ENCODE data around the gene HRNR.

Gene HRNR

DNA sequence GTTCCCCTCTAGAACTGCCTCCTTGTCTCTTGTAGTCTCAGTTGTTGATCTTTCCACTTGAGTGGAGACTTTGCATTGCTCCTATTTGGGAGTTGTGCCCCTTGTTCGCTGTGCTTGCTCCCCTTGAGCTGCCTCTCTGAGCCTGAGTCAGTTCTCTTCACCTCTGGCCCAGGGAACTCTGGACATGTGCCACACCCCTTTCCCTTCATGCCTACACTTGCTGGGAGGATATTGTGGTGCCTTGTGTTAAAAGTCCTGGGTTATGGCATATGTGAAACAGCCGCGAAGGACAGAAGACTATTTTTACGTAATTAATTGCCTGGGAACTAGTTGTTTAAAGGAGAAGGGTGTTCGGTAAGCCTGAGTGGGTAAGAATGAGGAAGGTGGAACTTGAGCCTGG is 32.7 kb downstream of the HRNR start:
- no peak for TF ChIP-seq EZH2phosphoT487 (IDR thresholded peaks at IDR 0.05; ENCODE audit: borderline replicate concordance)
- TF ChIP-seq, protein P1, sequence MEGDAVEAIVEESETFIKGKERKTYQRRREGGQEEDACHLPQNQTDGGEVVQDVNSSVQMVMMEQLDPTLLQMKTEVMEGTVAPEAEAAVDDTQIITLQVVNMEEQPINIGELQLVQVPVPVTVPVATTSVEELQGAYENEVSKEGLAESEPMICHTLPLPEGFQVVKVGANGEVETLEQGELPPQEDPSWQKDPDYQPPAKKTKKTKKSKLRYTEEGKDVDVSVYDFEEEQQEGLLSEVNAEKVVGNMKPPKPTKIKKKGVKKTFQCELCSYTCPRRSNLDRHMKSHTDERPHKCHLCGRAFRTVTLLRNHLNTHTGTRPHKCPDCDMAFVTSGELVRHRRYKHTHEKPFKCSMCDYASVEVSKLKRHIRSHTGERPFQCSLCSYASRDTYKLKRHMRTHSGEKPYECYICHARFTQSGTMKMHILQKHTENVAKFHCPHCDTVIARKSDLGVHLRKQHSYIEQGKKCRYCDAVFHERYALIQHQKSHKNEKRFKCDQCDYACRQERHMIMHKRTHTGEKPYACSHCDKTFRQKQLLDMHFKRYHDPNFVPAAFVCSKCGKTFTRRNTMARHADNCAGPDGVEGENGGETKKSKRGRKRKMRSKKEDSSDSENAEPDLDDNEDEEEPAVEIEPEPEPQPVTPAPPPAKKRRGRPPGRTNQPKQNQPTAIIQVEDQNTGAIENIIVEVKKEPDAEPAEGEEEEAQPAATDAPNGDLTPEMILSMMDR (conservative IDR thresholded peaks at IDR 0.05; ENCODE audit: low read length): no peak
- no peak overlapping the region for H3K4me3 ChIP-seq (ENCODE audit: low read length, poor library complexity, severe bottlenecking)

DNA sequence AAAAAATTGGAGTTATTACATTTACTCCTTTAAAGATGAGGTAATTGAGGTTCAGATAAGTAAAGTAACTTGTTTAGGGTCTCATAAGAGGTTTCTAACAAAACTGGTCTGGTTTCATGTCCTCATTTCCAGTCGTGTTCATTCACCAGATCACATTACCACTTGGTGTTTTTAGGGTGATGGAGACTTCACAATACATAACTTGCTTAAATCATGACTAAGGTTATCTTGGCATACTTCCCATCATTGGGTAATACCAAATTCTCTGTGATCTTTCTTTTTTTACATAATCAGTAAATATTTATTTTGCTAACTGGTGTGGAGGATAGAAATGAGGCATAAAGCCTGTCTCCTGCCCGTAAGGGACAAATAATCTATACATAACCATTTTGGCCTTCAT is 33.4 kb downstream of the HRNR start:
- Histone ChIP-seq H3K4me2 (ENCODE audit: low read depth, low read length, poor library complexity, severe bottlenecking) (no peak overlapping the region), H3K9me2 (replicated peaks; ENCODE audit: low read depth, low read length) (no peaks in the 10 kb centered on the region), H3K36me3 (ENCODE audit: insufficient read depth, low read length) (no peaks in the 10 kb centered on the region), H3K27me3 (ENCODE audit: insufficient read depth, low read length, poor library complexity, severe bottlenecking) (no peaks in the 10 kb centered on the region), H3K4me3 (ENCODE audit: low read length, poor library complexity, severe bottlenecking) (no peak overlapping the region), H3K79me2 (ENCODE audit: insufficient read depth, low read length) (no peaks in the 10 kb centered on the region), H3K9me3 (ENCODE audit: insufficient read depth, low read depth, low read length) (no peaks in the 10 kb centered on the region), H2AFZ (ENCODE audit: low read length) (no peak overlapping the region), H3F3A (ENCODE audit: low read depth) (no peaks in the 10 kb centered on the region), H3K4me1 (ENCODE audit: insufficient read depth, low read length, poor library complexity, severe bottlenecking) (no peaks in the 10 kb centered on the region), H3K9ac (ENCODE audit: low read depth, low read length, poor library complexity, severe bottlenecking) (no peak overlapping the region), H4K20me1 (ENCODE audit: insufficient read depth, low read length, poor library complexity, severe bottlenecking) (no peaks in the 10 kb centered on the region)
- no peak for TF ChIP-seq EZH2phosphoT487 (IDR thresholded peaks at IDR 0.05; ENCODE audit: borderline replicate concordance)
- TF ChIP-seq, protein P1 (conservative IDR thresholded peaks at IDR 0.05; ENCODE audit: low read length): no peak

More for the DNA sequence above, 32.7 kb downstream of the HRNR start:
- H3K27me3 ChIP-seq (ENCODE audit: insufficient read depth, low read length, poor library complexity, severe bottlenecking): no peaks in the 10 kb centered on the region
- H3K4me2 ChIP-seq (ENCODE audit: low read depth, low read length, poor library complexity, severe bottlenecking): no peak overlapping the region
- H3K9me3 ChIP-seq (ENCODE audit: insufficient read depth, low read depth, low read length): no peaks in the 10 kb centered on the region
- H2AFZ ChIP-seq (ENCODE audit: low read length): no peak overlapping the region
- H3K4me1 ChIP-seq (ENCODE audit: insufficient read depth, low read length, poor library complexity, severe bottlenecking): no peaks in the 10 kb centered on the region
- H3K79me2 ChIP-seq (ENCODE audit: insufficient read depth, low read length): no peaks in the 10 kb centered on the region
- no peaks in the 10 kb centered on the region for H3F3A ChIP-seq (ENCODE audit: low read depth)
- H3K9me2 ChIP-seq (replicated peaks; ENCODE audit: low read depth, low read length): no peaks in the 10 kb centered on the region
- no peak overlapping the region for H3K9ac ChIP-seq (ENCODE audit: low read depth, low read length, poor library complexity, severe bottlenecking)
- H3K36me3 ChIP-seq (ENCODE audit: insufficient read depth, low read length): no peaks in the 10 kb centered on the region
- H4K20me1 ChIP-seq (ENCODE audit: insufficient read depth, low read length, poor library complexity, severe bottlenecking): no peaks in the 10 kb centered on the region

DNA sequence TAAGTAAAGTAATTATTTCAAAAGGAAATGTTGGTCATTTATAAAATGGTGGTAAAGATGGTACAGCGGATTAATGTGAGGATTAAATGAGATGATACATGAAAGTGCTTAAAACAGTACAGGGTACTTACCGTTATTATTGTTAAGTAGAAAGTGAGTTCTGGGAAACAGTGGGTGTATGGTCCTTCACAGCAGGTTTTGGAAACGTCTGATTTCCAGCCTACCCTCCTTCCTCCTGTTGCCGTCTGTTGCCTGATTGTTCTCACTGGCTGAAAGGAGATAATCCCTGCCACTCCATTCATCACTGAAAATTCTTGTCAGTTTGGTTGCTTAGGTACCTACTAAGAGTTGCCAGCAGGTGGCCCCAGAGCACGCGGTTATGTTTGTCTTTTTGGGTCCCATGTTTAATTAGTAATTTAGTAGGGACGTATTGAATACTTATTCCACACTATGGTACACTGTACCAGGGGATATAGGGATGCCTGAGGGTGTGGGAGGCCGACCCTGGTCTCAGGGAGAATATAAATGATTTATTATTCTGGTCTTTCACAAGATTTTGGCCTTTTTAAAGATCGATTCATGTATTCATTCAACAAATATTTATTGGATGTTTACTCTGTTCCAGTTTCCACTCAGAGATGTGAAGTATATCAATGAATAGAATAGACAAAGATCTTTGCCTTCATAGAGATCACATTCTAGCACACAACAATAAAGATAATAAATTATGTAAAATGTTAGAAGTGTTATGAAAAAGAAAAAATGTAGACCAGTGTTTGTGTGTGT is 34.1 kb downstream of the HRNR start:
- Histone ChIP-seq H3F3A (ENCODE audit: low read depth) (no peaks in the 10 kb centered on the region), H3K4me1 (ENCODE audit: insufficient read depth, low read length, poor library complexity, severe bottlenecking) (no peaks in the 10 kb centered on the region), H3K9ac (ENCODE audit: low read depth, low read length, poor library complexity, severe bottlenecking) (no peak overlapping the region), H3K9me2 (replicated peaks; ENCODE audit: low read depth, low read length) (no peaks in the 10 kb centered on the region), H3K4me2 (ENCODE audit: low read depth, low read length, poor library complexity, severe bottlenecking) (no peak overlapping the region), H3K27me3 (ENCODE audit: insufficient read depth, low read length, poor library complexity, severe bottlenecking) (no peaks in the 10 kb centered on the region), H3K4me3 (ENCODE audit: low read length, poor library complexity, severe bottlenecking) (no peak overlapping the region), H3K9me3 (ENCODE audit: insufficient read depth, low read depth, low read length) (no peaks in the 10 kb centered on the region), H3K36me3 (ENCODE audit: insufficient read depth, low read length) (no peaks in the 10 kb centered on the region), H3K79me2 (ENCODE audit: insufficient read depth, low read length) (no peaks in the 10 kb centered on the region), H2AFZ (ENCODE audit: low read length) (no peak overlapping the region), H4K20me1 (ENCODE audit: insufficient read depth, low read length, poor library complexity, severe bottlenecking) (no peaks in the 10 kb centered on the region)
- TF ChIP-seq EZH2phosphoT487 (IDR thresholded peaks at IDR 0.05; ENCODE audit: borderline replicate concordance): no peak
- TF ChIP-seq, protein P1 (conservative IDR thresholded peaks at IDR 0.05; ENCODE audit: low read length): peak; percentile 90
